ENCODE measurements around the gene RGS4.

- TF ChIP-seq POLR2A (IDR thresholded peaks at IDR 0.05) (no peak), CTCF (IDR thresholded peaks at IDR 0.05) (no peak)
These were observed 25.0 kb downstream of the RGS4 start for GRCh38 chr1:163094182-163094581.

All from heart left ventricle (tissue), 13 donors.